Type B pancreatic cell (in vitro differentiated cells): ENCODE data around the gene NPHS1. TPM values are rescaled to one million over a fixed set of nuclear protein-coding genes. Genes with fewer than 3 reads are reported as not detected.
A peak's percentile ranks its signal among the peaks of the same experiment; 100 is the strongest.

Experiments used
- DNase-seq: peaks from one replicate; pipeline ENCODE4 v3.0.0; 2021; ENCODE audit warnings: mixed read lengths; ENCODE audit not compliant: unreplicated experiment; ENCODE audit errors: extremely low spot score
- H3K27ac Mint-ChIP-seq: 2 replicates; pipeline ENCODE4 v1.8.0; 2021; ENCODE audit warnings: mild to moderate bottlenecking, mixed read lengths
- H3K27me3 Mint-ChIP-seq: 2 replicates; pipeline ENCODE4 v1.8.0; 2021; ENCODE audit warnings: mixed read lengths
- H3K36me3 Mint-ChIP-seq: 2 replicates; pipeline ENCODE4 v1.8.0; 2021; ENCODE audit warnings: mixed read lengths
- H3K4me1 Mint-ChIP-seq: one replicate; pipeline ENCODE4 v1.8.0; 2021; ENCODE audit warnings: mixed read lengths; ENCODE audit not compliant: unreplicated experiment
- H3K4me3 Mint-ChIP-seq: 2 replicates; pipeline ENCODE4 v1.8.0; 2021; ENCODE audit warnings: mild to moderate bottlenecking, mixed read lengths
- H3K9me3 Mint-ChIP-seq: 2 replicates; pipeline ENCODE4 v1.8.0; 2021; ENCODE audit warnings: mixed read lengths
- total RNA-seq: library from RNA; stranded (reverse); gene quantifications from 2 replicates; pipeline ENCODE4 v1.2.1, GENCODE V29; 2021; ENCODE audit warnings: low replicate concordance
- TF ChIP-seq, protein P1 (sequence below): fragments of 200-600 bp; sonication (generic); conservative IDR thresholded peaks from 2 replicates; pipeline ENCODE4 v1.5.0; 2021; ENCODE audit warnings: antibody characterized with exemption, mild to moderate bottlenecking

NPHS1 gene
- total RNA-seq, 1 donor from 2014 or later: 1.9 TPM

DNA sequence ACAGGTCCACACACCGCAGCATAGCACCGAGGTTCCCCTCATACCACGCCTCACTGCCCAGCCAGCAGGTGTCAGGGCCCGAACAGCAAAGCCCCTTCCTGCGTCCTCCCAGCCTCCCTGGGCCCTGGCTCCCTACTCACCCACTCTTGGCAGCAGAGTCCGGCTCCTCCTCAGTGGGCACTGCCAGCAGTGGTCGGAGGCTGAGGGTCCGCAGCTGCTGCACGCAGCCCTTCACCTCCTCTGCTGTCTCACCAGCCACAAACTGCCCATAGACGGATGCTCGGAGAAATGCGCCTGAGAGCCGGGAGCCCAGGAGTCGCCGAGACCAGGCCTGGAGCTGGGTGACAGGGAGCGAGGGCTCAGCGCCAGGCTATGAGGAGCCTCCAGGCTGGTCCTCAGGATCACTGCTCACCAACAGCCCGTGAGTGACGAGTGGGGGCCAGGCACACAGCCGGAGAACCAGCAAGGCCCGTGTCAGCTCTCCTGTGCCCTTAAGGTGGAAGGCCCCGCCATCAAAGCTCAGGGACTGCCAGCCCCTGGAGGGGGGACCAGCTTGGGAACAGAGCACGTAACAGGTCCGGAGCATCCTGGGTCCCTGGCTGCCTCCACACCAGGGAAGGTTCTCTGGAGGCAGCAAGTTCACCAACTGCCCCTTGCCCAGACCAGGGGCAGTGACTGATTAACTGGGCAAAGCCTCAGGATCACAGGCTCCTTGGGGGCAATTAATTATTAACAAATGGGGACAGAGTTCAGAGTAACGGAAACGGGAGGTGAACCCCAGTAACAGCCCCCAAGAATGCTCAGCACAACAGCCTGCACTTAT, 39.9 kb downstream of the NPHS1 start, which contains the start of gene PRODH2:
TSS of gene PRODH2 (minus strand) at position 626 of the 823 bp plus-strand sequence. CDS start at position 586, 40 bp downstream.
- H3K4me1 Mint-ChIP-seq: no peaks in the 10 kb centered on the region
- no peaks in the 10 kb centered on the region for H3K9me3 Mint-ChIP-seq
- peaks cover 21% of the 10 kb centered on the region for H3K27me3 Mint-ChIP-seq
- TF ChIP-seq, protein P1, sequence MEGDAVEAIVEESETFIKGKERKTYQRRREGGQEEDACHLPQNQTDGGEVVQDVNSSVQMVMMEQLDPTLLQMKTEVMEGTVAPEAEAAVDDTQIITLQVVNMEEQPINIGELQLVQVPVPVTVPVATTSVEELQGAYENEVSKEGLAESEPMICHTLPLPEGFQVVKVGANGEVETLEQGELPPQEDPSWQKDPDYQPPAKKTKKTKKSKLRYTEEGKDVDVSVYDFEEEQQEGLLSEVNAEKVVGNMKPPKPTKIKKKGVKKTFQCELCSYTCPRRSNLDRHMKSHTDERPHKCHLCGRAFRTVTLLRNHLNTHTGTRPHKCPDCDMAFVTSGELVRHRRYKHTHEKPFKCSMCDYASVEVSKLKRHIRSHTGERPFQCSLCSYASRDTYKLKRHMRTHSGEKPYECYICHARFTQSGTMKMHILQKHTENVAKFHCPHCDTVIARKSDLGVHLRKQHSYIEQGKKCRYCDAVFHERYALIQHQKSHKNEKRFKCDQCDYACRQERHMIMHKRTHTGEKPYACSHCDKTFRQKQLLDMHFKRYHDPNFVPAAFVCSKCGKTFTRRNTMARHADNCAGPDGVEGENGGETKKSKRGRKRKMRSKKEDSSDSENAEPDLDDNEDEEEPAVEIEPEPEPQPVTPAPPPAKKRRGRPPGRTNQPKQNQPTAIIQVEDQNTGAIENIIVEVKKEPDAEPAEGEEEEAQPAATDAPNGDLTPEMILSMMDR: no peak
- H3K36me3 Mint-ChIP-seq: no peaks in the 10 kb centered on the region
- no peak within 1 kb of the TSS for H3K27ac Mint-ChIP-seq
- DNase-seq: no peak
- H3K4me3 Mint-ChIP-seq: peak within 1 kb of the TSS; percentile 62

DNA sequence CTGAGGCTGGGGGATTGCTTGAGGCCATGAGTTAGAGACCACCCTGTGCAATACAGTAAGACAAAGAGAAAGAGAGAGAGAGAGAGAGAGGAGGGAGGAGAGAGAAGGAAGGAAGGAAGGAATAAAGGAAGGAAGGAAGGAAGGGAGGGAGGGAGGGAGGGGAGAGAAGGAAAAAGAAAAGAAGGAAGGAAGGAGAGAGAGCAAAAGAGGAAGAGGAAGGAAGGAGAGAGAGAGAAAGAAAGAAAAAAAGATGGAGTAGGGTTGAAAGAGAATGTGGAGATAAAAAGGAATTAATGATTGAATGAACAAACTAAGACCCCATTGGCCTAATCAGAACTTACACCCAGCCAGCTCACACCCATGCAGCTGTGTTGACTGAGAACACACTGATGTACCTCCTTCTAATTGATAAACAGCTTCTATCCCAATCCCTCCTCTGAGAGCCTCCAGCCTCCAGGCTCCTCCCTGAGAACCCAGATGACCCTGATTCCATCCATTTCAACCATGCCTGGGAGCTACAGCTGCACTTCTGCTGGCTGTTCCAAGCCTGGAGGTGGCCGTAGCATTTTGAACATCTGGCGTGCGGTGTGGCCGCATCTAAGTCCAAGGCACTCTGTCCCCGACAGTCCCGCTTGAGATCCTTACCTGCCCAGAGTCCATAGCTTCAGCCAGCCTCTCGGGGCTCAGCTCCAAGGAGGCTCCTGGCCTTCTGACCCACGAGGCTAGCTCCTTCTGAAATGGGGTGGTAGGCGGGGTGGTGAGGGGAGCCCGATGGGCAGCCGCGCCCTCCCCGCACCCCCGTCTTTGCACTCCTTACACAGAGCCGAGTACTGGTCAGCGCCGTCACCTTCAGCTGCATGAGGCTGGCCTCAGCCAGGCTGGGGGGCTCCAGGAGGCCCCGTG, 40.7 kb downstream of the NPHS1 start:
- Mint-ChIP-seq H3K36me3 (no peaks in the 10 kb centered on the region), H3K9me3 (no peaks in the 10 kb centered on the region), H3K4me1 (no peaks in the 10 kb centered on the region), H3K4me3 (peak overlapping the region; percentile 62), H3K27me3 (peaks cover 21% of the 10 kb centered on the region), H3K27ac (no peak overlapping the region)
- no peak for DNase-seq
- TF ChIP-seq, protein P1: no peak

DNA sequence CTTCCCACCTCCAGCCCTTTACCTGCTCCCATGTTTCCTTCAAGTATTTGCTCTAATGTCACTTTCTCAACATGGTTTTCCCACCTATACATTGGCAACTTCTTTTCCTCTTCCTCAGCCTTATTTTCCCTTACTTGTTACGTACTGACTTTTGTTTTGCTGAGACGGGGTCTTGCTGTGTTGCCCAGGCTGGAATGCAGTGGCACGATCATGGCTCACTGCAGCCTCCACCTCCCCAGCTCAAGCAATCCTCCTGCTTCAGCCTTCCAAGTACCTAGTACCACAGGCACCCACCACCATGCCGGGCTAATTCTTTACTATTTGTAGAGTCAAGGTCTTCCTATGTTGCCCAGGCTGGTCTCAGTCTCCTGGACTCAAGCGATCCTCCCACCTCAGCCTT, 44.7 kb downstream of the NPHS1 start:
- no peak for DNase-seq
- no peaks in the 10 kb centered on the region for H3K4me1 Mint-ChIP-seq
- peaks cover 24% of the 10 kb centered on the region for H3K27me3 Mint-ChIP-seq
- no peak overlapping the region for H3K4me3 Mint-ChIP-seq
- TF ChIP-seq, protein P1: no peak
- no peaks in the 10 kb centered on the region for H3K36me3 Mint-ChIP-seq
- H3K27ac Mint-ChIP-seq: no peak overlapping the region
- no peaks in the 10 kb centered on the region for H3K9me3 Mint-ChIP-seq

DNA sequence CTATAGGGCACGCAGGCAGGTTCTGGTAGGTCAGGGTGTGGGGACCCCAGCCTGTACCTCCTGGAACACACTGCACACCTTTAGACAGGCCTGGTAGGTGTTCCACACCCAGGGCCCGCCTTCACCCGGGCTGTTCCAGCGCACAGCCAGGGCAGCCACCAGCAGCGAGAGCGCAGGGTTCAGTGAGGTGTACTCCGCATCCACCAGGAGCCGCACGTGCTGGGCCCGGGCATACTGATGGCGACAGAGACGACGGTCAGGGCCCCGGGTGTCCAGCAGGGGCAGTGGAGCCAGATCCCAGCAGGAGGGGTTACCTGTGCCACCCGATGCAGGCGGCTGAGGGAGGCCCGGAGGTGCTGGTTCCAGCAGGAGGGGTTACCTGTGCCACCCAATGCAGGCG, 45.7 kb downstream of the NPHS1 start:
- TF ChIP-seq, protein P1: no peak
- Mint-ChIP-seq H3K27ac (no peak overlapping the region), H3K4me1 (no peaks in the 10 kb centered on the region), H3K9me3 (no peaks in the 10 kb centered on the region), H3K36me3 (no peaks in the 10 kb centered on the region), H3K27me3 (peaks cover 27% of the 10 kb centered on the region), H3K4me3 (no peak overlapping the region)
- DNase-seq: no peak

DNA sequence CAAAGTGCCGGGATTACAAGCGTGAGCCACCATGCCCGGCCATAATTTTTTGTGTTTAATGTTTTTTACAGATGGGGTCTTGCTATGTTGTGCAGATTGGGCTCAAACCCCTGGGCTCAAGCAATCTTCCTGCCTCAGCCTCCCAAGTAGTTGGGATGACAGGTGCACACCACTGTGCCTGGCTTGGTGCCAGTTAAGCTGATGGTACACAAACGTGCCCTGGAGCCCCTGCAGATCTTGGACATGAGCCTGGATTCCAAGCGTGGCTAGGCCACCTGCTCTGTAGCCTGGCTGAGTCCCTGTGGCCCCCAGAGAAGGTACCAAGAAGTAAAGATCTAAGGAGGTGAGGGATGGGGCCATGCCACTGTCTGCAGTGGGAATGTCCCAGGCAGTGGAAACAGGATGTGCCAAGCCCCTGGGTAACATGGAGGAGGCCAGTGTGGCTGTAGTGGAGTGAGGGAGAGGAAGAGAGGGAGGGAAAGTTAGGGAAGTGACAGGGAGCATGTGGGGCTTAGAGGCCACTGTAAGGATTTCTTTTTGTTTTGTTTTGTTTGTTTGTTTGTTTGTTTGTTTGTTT, 46.7 kb downstream of the NPHS1 start:
- TF ChIP-seq, protein P1: no peak
- Mint-ChIP-seq H3K4me3 (no peak overlapping the region), H3K27ac (no peak overlapping the region), H3K4me1 (no peaks in the 10 kb centered on the region), H3K9me3 (no peaks in the 10 kb centered on the region), H3K36me3 (no peaks in the 10 kb centered on the region), H3K27me3 (peaks cover 22% of the 10 kb centered on the region)
- no peak for DNase-seq
